Activated CD4-positive, alpha-beta T cell treated with anti-CD3 and anti-CD28 coated beads, Interleukin-2, amount 50 U/mL, for 1 hour (primary cell): ENCODE measurements around the gene OXCT1.
"Not testable (repeated sequence)": the region's sequence is repeated elsewhere in the genome, so short reads cannot be mapped to it uniquely, and the experiment has no call there.

ENCODE experiments used
- DNase-seq: peaks from one replicate; pipeline ENCODE4 v3.0.0-alpha.2; 2020

Gene OXCT1

DNA sequence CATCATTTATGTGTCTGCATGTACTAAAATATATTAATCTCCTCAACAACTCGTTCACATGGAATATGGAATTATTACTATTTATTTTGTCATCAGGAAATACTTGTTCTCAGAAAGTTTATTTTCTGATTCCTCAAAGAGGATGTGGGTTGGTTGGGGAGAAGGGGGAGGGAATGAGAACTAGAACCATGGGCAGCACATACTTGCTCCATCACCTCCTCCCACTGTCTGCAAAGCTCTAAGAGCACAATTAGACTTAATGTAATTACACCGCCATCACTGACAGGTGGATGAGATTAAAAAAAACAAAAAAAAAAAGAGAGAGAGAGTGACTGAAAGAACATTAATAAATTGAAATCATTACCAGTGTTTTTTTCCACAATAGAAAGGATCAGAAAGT lies 98.2 kb downstream of the OXCT1 start:
- no peak for DNase-seq

DNA sequence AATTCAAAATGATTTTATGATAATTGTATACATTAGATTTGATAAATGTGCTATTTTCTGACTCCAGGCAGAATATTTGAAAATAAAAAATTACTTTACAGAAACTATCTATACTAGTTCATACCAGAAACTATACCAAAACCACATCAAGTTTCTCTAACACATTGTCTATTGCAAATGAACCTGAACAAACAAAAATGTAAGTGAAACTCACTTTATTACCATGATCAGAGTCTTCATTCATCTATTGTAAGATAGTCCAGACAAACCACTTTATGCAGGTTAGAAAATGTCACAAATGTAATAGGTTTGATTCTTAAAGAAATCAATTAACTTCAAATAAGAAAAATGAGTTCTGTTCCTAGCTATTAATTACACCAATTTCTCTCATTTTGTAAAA lies 99.4 kb downstream of the OXCT1 start:
- no peak for DNase-seq

- DNase-seq = no peak
Observed at GRCh38 chr5:41768692-41769091, 101.5 kb downstream of the OXCT1 start.

GRCh38 chr5:41764650-41765049 lies 105.6 kb downstream of the OXCT1 start:
- no peak for DNase-seq

- DNase-seq = no peak
Observed at GRCh38 chr5:41763574-41763973, 106.7 kb downstream of the OXCT1 start.

DNA sequence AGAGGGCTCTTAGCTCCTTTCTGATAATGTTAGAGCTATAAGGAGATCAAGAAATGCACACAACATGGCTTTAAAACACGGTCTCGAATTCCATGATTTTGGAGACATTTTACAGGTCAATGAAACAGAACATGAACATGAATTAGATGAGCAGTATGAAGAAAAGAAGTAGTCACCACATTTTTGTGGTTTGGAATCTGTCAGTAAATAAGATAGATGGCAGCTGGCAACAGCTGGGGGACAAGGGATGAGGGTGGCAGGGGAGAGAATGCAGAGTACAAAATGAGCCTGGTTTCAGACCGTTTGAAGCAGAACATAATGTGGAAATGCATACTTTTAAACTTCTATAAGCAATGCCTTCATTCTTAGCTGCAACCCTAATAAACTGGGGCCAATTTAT lies 107.1 kb downstream of the OXCT1 start:
- DNase-seq = no peak

- no peak for DNase-seq
Observed at GRCh38 chr5:41762426-41762825, 107.8 kb downstream of the OXCT1 start.

DNA sequence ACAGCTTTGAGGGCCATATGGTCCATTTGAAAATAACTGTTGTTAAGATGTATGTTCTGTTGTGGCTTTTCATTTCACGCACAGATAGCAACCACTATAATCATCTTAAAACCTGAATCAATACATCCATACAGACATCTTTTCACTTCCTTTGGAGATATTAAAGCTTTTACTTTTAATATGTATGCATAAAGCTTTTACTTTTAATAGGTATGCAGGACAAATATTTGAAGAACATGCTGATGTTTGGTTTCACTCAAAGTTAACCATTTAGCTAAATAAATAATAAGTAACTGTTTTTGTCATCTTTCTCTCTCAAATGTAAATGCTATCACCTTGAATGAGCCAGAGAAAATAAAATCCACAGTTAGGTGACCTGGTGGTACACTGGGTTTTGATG lies 108.6 kb downstream of the OXCT1 start:
- no peak for DNase-seq

DNA sequence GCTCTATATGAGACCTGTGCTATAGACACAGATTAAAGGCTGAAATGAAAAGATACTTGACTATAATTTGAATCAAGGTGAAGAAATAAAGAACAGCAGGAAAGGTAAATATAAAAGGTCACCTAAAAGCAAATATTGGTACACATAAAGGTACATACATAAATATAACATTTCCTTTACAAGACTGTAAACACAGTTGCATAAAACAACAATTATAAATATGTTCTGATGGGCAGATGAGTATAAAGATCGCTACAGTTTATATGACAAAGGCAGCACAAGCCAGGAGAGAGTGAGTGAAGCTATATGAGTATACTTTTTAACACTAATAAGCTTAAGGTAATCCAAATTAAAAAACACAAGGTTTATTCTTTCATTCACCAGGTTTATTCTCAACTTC lies 114.5 kb downstream of the OXCT1 start:
- no peak for DNase-seq

GRCh38 chr5:41754857-41755256 lies 115.4 kb downstream of the OXCT1 start:
- no peak for DNase-seq

DNA sequence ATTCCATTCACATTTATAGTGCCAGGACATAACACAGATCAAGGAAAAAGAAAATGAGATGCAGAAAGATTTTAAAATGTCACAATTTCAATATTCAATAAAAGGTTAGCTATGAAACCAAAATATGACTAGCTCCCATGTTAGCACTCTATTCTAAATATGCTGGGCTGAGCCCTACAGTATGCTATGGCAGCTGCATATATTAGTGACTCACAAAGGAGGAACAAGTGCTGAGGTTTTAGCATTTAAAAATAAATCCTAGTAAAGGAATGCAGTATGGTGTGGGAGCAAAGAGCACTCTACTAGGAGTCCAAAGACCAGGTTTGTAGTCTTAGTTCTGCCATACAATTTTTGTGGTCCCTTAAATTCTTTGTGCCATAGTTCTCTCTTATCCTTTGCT lies 118.4 kb downstream of the OXCT1 start:
- no peak for DNase-seq

DNA sequence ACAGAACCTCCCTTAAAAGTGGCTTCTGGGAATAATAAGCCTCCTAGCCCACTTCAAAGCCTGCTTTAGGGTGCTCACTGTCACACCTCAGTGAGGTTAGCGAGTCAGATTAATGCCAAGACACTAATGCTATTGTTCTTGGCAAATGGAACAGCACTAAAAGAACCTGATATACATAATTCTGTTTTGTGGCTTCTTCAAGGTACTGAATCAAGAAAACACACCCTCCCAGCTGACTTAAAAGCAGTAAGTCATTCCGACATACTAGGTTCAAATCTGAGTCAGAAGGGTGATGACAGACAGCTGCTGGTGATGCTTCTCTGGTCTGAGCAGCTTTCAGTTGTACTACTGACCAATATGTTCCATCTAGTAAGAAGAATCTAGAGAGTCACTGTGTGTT lies 121.6 kb downstream of the OXCT1 start:
- DNase-seq = no peak

DNA sequence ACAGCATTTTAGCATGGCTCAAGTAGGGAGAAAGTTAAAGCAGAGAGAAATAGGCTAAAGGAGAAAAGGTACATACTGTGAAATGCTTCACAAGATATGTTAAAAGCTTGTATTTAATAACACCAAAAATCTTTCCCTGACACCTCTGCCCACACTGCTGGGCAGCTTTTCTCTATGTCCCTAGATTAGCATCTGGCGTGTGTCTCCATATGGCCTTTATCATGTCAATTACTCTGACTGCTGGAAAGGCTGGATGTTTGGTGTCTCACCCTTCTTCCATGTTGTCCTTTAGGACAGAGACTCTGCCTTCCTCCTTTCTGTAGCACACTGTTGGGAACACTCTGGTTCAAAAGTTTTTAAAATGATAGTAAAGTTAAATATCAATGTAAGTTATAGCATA lies 122.5 kb downstream of the OXCT1 start:
- no peak for DNase-seq

- no peak for DNase-seq
Observed at GRCh38 chr5:41747301-41747700, 122.9 kb downstream of the OXCT1 start.

GRCh38 chr5:41742608-41743007 lies 127.6 kb downstream of the OXCT1 start:
- not testable (repeated sequence) for DNase-seq

DNA sequence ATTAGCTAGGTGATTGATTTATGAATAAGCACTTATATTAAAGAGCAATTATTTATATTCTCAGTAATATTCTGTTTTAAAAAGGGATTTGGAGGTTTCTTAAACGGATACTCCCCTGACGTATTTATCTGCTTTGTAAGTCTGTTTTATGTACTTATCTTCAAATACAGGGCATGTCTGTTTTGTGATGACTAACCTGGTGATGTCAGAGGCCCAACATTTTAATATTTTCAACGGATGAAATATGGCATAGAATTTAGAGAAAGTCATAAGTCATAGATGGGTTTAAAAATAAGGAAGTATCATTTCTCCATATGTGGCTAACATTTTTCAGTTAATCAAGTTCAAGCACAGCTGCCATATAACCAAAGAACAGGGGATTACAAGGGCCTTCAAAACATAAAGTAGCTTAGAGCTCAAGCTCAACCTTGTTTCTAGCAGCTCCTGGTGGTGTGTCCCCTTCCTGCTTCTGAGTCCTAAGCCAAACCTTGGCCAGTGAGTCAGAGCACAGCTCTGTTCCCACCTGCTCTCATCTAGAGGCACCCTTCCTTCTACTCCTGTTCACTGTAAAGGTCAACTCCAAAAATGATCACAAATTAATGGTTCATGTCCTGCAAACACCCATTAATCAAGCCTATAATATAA lies 131.4 kb downstream of the OXCT1 start:
- DNase-seq = no peak

- DNase-seq = no peak
Observed at GRCh38 chr5:41736641-41737040, 133.6 kb downstream of the OXCT1 start.

DNA sequence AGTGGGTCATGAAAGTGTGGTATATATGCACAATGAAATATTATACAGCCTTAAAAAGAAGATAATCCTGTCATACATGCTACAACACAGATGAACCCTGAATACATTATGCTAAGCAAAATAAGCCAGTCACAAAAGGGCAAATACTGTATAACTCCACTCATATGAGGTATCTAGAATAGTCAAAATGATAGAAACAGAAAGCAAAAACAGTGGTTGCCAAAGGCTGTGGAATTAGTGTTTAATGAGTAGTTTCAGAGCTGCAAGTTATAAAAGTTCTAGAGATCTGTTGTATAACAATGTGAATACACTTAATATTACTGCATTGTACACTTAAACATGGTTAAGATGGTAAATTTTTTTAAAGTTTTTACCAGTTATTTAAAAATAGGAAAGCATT lies 135.0 kb downstream of the OXCT1 start:
- no peak for DNase-seq

GRCh38 chr5:41729381-41729780 lies 140.8 kb downstream of the OXCT1 start:
- not testable (repeated sequence) for DNase-seq

- no peak for DNase-seq
Observed at GRCh38 chr5:41728281-41728680, 141.9 kb downstream of the OXCT1 start.

DNA sequence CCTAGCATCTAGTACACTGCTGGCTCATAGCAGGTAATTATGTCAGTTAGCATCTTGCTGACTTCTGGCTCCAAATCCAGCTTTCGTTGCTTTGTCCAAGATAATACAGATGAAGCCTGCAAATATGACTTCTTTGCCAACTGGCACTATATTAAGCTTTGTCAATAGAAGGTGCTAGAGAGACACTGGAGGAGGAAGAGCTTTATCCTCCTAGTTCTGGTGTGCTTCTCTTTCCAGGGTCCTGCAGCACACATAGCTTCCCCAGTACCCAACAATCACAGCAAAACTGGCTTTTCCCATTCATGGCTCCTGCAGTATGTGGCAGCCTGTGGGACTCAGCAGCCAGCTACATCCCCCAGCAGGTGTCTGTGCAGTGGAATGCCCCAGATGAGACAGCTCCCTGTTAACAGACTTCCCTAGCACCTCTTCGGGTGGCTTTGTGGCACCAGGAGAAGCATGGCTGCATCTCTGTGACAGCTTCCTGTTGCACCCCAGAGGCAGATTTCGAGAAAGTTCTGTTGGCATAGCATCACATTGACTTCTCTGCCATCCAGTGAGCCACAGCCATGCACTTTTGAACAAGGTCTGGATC lies 147.8 kb downstream of the OXCT1 start:
- DNase-seq = no peak

DNA sequence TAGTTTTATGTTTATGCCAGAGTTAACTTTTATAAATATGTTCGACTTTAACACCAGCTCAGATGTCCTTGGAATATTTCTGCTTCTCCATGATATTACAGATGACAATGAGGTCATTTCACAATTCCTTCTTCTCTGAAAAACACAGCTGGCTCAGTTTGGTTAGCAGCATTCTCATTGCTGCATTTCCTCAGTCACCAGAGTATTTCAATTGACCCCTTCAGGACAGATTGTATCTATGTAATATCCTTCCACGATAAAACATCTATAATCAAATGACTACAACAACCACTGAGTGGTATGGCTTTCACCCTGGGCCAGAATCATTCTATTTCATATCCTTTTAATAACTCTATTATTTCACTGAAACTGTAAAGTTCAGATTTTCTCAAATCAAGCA lies 148.7 kb downstream of the OXCT1 start:
- no peak for DNase-seq

- DNase-seq = no peak
Observed at GRCh38 chr5:41716382-41716781, 153.8 kb downstream of the OXCT1 start.

- DNase-seq = not testable (repeated sequence)
Observed at GRCh38 chr5:41714446-41714845, 155.8 kb downstream of the OXCT1 start.

- no peak for DNase-seq
Observed at GRCh38 chr5:41708604-41708940, 161.7 kb downstream of the OXCT1 start.
